Measurements from ENCODE around the gene DLD. TPM values are rescaled to one million over a fixed set of nuclear protein-coding genes. Genes with fewer than 3 reads are reported as not detected.

Gene DLD
- total RNA-seq, 1 donor from 2014 or later, result 60.3 TPM

- peaks cover 87% of the 10 kb centered on the region for H3K4me1 Mint-ChIP-seq (ENCODE audit: low read depth)
- TF ChIP-seq, protein P1, sequence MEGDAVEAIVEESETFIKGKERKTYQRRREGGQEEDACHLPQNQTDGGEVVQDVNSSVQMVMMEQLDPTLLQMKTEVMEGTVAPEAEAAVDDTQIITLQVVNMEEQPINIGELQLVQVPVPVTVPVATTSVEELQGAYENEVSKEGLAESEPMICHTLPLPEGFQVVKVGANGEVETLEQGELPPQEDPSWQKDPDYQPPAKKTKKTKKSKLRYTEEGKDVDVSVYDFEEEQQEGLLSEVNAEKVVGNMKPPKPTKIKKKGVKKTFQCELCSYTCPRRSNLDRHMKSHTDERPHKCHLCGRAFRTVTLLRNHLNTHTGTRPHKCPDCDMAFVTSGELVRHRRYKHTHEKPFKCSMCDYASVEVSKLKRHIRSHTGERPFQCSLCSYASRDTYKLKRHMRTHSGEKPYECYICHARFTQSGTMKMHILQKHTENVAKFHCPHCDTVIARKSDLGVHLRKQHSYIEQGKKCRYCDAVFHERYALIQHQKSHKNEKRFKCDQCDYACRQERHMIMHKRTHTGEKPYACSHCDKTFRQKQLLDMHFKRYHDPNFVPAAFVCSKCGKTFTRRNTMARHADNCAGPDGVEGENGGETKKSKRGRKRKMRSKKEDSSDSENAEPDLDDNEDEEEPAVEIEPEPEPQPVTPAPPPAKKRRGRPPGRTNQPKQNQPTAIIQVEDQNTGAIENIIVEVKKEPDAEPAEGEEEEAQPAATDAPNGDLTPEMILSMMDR (IDR thresholded peaks at IDR 0.05), result no peak
- H3K27me3 Mint-ChIP-seq (ENCODE audit: low read depth), result no peaks in the 10 kb centered on the region
- no peak for DNase-seq (ENCODE audit: low spot score)
- H3K27ac Mint-ChIP-seq (ENCODE audit: unreplicated experiment), result peak overlapping the region; percentile 62
- H3K9me3 Mint-ChIP-seq (ENCODE audit: low read depth), result no peaks in the 10 kb centered on the region
- no peak overlapping the region for H3K4me3 Mint-ChIP-seq (ENCODE audit: unreplicated experiment)
- H3K36me3 Mint-ChIP-seq (ENCODE audit: low read depth), result peaks cover 57% of the 10 kb centered on the region
Measured at GRCh38 chr7:107949443-107949935, 58.5 kb downstream of the DLD start.

DNA sequence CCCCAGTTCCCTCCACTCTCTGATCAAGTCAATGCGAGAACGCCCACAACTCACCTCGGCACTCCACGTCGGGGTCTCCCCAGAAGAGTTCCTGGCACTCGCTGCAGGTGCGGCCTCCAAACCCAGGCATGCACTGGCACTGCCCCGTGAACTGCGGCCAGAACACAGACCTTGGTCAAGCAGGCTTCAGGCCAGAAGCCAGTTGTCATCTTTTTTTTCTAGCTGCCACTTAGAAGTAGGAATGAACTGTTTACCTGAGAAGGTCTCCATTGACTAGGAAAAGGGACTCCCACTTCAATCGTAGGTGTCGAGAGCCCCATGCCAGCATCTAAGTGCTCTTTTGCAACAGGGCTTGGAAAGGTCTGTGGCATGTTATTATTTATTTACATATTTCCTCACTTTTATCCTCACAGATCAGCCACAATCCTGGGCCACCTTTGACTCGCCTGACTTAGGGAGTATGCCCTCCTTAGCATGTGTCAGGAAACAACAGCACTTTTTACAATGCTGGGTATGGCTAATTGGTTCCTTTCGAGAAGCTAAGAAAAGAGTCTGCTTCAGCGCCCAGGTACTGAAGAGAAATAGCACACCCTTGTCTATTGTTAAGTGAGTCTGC, 60.3 kb downstream of the DLD start:
- Mint-ChIP-seq H3K36me3 (ENCODE audit: low read depth) (peaks cover 54% of the 10 kb centered on the region), H3K9me3 (ENCODE audit: low read depth) (no peaks in the 10 kb centered on the region), H3K4me1 (ENCODE audit: low read depth) (peaks cover 70% of the 10 kb centered on the region), H3K4me3 (ENCODE audit: unreplicated experiment) (no peak overlapping the region), H3K27me3 (ENCODE audit: low read depth) (no peaks in the 10 kb centered on the region), H3K27ac (ENCODE audit: unreplicated experiment) (peak overlapping the region; percentile 36)
- no peak for DNase-seq (ENCODE audit: low spot score)
- TF ChIP-seq, protein P1 (IDR thresholded peaks at IDR 0.05), result no peak

DNA sequence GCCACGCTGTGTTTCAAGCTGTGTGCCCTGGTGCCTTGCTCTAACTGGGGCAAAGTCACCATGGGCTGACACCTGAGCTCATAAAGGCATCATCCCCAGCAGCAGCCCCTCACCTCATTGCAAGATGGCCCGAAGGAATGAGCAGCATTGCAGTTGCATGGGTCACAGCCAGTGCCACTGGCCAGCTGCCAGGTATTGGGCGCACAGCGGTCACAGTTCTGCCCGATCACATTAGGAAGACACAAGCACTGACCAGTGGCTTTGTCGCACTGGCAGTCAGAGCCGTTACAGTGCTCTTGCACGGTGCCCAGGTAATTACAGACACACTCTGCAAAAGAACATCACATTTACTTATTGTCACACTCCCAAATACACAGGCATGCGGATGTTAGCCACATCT, 60.9 kb downstream of the DLD start:
- H3K4me3 Mint-ChIP-seq (ENCODE audit: unreplicated experiment), result no peak overlapping the region
- peak overlapping the region; percentile 74 for H3K27ac Mint-ChIP-seq (ENCODE audit: unreplicated experiment)
- no peak for DNase-seq (ENCODE audit: low spot score)
- H3K9me3 Mint-ChIP-seq (ENCODE audit: low read depth), result no peaks in the 10 kb centered on the region
- H3K27me3 Mint-ChIP-seq (ENCODE audit: low read depth), result no peaks in the 10 kb centered on the region
- H3K36me3 Mint-ChIP-seq (ENCODE audit: low read depth), result peaks cover 59% of the 10 kb centered on the region
- H3K4me1 Mint-ChIP-seq (ENCODE audit: low read depth), result peaks cover 64% of the 10 kb centered on the region
- TF ChIP-seq, protein P1 (IDR thresholded peaks at IDR 0.05), result no peak

DNA sequence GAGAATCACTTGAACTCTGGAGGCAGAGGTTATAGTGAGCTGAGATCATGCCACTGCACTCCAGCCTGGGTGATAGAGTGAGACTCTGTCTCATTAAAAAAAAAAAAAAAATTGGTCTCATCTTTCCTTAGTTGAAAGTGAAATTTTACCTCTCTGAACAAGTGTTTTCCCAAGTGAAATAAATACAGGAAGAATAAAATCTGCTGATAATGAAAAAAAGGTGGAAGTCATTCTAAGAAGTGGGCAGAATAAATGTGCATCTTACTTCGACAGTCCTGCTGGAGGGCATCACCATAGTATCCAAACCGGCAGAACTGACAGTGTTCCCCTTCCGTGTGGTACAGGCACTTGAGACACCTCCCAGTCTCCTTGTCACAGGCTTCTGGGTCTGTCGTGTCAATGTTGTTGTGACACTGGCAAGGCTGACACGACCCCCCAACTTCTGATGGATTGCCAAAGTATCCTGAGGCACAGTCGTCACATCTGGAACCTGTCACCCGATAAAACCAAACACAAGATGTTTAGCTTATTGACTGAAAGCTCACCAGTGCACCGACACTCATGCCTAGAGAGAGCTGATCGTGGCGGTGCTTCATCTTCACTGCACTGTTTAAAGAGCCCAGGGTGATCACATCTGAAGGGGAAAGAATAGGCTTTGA, 62.4 kb downstream of the DLD start:
- peaks cover 55% of the 10 kb centered on the region for H3K4me1 Mint-ChIP-seq (ENCODE audit: low read depth)
- H3K36me3 Mint-ChIP-seq (ENCODE audit: low read depth), result peaks cover 58% of the 10 kb centered on the region
- H3K27ac Mint-ChIP-seq (ENCODE audit: unreplicated experiment), result peak overlapping the region; percentile 76
- TF ChIP-seq, protein P1 (IDR thresholded peaks at IDR 0.05), result no peak
- DNase-seq (ENCODE audit: low spot score), result no peak
- no peak overlapping the region for H3K4me3 Mint-ChIP-seq (ENCODE audit: unreplicated experiment)
- no peaks in the 10 kb centered on the region for H3K27me3 Mint-ChIP-seq (ENCODE audit: low read depth)
- no peaks in the 10 kb centered on the region for H3K9me3 Mint-ChIP-seq (ENCODE audit: low read depth)

- no peak overlapping the region for H3K4me3 Mint-ChIP-seq (ENCODE audit: unreplicated experiment)
- H3K9me3 Mint-ChIP-seq (ENCODE audit: low read depth), result no peaks in the 10 kb centered on the region
- DNase-seq (ENCODE audit: low spot score), result no peak
- TF ChIP-seq, protein P1 (IDR thresholded peaks at IDR 0.05), result no peak
- peaks cover 54% of the 10 kb centered on the region for H3K4me1 Mint-ChIP-seq (ENCODE audit: low read depth)
- H3K27ac Mint-ChIP-seq (ENCODE audit: unreplicated experiment), result peak overlapping the region; percentile 76
- no peaks in the 10 kb centered on the region for H3K27me3 Mint-ChIP-seq (ENCODE audit: low read depth)
- H3K36me3 Mint-ChIP-seq (ENCODE audit: low read depth), result peaks cover 60% of the 10 kb centered on the region
Measured at GRCh38 chr7:107953924-107954303, 62.9 kb downstream of the DLD start.

Data from chondrocyte (in vitro differentiated cells).